ENCODE results near the gene ECHS1.

- TF ChIP-seq, protein P1, sequence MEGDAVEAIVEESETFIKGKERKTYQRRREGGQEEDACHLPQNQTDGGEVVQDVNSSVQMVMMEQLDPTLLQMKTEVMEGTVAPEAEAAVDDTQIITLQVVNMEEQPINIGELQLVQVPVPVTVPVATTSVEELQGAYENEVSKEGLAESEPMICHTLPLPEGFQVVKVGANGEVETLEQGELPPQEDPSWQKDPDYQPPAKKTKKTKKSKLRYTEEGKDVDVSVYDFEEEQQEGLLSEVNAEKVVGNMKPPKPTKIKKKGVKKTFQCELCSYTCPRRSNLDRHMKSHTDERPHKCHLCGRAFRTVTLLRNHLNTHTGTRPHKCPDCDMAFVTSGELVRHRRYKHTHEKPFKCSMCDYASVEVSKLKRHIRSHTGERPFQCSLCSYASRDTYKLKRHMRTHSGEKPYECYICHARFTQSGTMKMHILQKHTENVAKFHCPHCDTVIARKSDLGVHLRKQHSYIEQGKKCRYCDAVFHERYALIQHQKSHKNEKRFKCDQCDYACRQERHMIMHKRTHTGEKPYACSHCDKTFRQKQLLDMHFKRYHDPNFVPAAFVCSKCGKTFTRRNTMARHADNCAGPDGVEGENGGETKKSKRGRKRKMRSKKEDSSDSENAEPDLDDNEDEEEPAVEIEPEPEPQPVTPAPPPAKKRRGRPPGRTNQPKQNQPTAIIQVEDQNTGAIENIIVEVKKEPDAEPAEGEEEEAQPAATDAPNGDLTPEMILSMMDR (IDR thresholded peaks at IDR 0.05) = no peak
- no peak for TF ChIP-seq EP300 (IDR thresholded peaks at IDR 0.05)
Observed at GRCh38 chr10:133388236-133388972, 15.2 kb upstream of the ECHS1 start.
